CD4-positive, CD25-positive, alpha-beta regulatory T cell (primary cell): ENCODE data around the gene CLTCL1. TPM values are rescaled to one million over a fixed set of nuclear protein-coding genes. Genes with fewer than 3 reads are reported as not detected.

Experiments
- ATAC-seq, 2 donors: fragments of 150-1000 bp; cut with Tn5 transposase; one replicate each; pipeline ENCODE4 v1.10.0; 2021; ENCODE audit warnings: low read depth in 2 of 2, moderate number of reproducible peaks in 2 of 2, moderate library complexity in 1 of 2
- DNase-seq, 3 donors: peaks; one replicate each; pipeline versions ENCODE4 v3.0.0 to v3.0.0-alpha.2; 2012 to 2022; ENCODE audit warnings: mixed read lengths in 1 of 3
- H3K27ac ChIP-seq: one replicate; pipeline ENCODE4 v1.7.0; 2013; ENCODE audit warnings: mild to moderate bottlenecking, low read length; ENCODE audit not compliant: insufficient read depth, poor library complexity, severe bottlenecking
- H3K27me3 ChIP-seq: one replicate; pipeline ENCODE4 v1.7.0; 2013; ENCODE audit warnings: low read length; ENCODE audit not compliant: control insufficient read depth, insufficient read depth
- H3K36me3 ChIP-seq: one replicate; pipeline ENCODE4 v1.7.0; 2013; ENCODE audit warnings: mild to moderate bottlenecking, low read length, moderate library complexity; ENCODE audit not compliant: control insufficient read depth, insufficient read depth
- H3K4me1 ChIP-seq: 2 replicates; pipeline ENCODE4 v1.7.0; 2013; ENCODE audit warnings: mild to moderate bottlenecking, low read length; ENCODE audit not compliant: insufficient read depth, control insufficient read depth, poor library complexity, severe bottlenecking
- H3K4me3 ChIP-seq: one replicate; pipeline ENCODE4 v1.7.0; 2013; ENCODE audit warnings: low read depth, mild to moderate bottlenecking, low read length, moderate library complexity
- H3K9me3 ChIP-seq, 2 experiments: 1 replicate in 1 of 2; 2 replicates in 1 of 2; pipeline ENCODE4 v1.7.0; 2013; ENCODE audit warnings: low read length in 2 of 2, mild to moderate bottlenecking in 1 of 2, moderate library complexity in 1 of 2; ENCODE audit not compliant: control insufficient read depth in 2 of 2
- H3K27ac Mint-ChIP-seq, 3 donors: one replicate each; pipeline ENCODE4 v1.8.0; 2020 to 2022; ENCODE audit warnings: mild to moderate bottlenecking in 3 of 3, mixed read lengths in 3 of 3, moderate library complexity in 2 of 3
- H3K27me3 Mint-ChIP-seq: one replicate; pipeline ENCODE4 v1.8.0; 2022; ENCODE audit warnings: mild to moderate bottlenecking, mixed read lengths
- H3K36me3 Mint-ChIP-seq: one replicate; pipeline ENCODE4 v1.8.0; 2020; ENCODE audit warnings: mixed read lengths
- H3K4me1 Mint-ChIP-seq, 4 donors: one replicate each; pipeline ENCODE4 v1.8.0; 2020 to 2022; ENCODE audit warnings: mixed read lengths in 4 of 4, mild to moderate bottlenecking in 1 of 4
- H3K4me3 Mint-ChIP-seq, 4 donors: one replicate each; pipeline ENCODE4 v1.8.0; 2020 to 2022; ENCODE audit warnings: mild to moderate bottlenecking in 4 of 4, mixed read lengths in 4 of 4, moderate library complexity in 3 of 4
- H3K9me3 Mint-ChIP-seq, 7 donors: one replicate each; pipeline ENCODE4 v1.8.0; 2020 to 2022; ENCODE audit warnings: mixed read lengths in 7 of 7, mild to moderate bottlenecking in 3 of 7, moderate library complexity in 2 of 7
- polyA plus RNA-seq, 4 donors: library from polyadenylated mRNA; unstranded; fragments of 300-500 nt; fragmentation: Illumina TruSeq; gene quantifications; one replicate each; pipeline ENCODE4 v1.2.3, GENCODE V29; 2021
- total RNA-seq: library from RNA; stranded (reverse); gene quantifications from one replicate; pipeline ENCODE4 v1.2.3, GENCODE V29; 2022

Gene CLTCL1
- total and polyA plus RNA-seq, 5 donors from 2014 or later, result 0.20 to 0.55 (median 0.34) TPM

DNA sequence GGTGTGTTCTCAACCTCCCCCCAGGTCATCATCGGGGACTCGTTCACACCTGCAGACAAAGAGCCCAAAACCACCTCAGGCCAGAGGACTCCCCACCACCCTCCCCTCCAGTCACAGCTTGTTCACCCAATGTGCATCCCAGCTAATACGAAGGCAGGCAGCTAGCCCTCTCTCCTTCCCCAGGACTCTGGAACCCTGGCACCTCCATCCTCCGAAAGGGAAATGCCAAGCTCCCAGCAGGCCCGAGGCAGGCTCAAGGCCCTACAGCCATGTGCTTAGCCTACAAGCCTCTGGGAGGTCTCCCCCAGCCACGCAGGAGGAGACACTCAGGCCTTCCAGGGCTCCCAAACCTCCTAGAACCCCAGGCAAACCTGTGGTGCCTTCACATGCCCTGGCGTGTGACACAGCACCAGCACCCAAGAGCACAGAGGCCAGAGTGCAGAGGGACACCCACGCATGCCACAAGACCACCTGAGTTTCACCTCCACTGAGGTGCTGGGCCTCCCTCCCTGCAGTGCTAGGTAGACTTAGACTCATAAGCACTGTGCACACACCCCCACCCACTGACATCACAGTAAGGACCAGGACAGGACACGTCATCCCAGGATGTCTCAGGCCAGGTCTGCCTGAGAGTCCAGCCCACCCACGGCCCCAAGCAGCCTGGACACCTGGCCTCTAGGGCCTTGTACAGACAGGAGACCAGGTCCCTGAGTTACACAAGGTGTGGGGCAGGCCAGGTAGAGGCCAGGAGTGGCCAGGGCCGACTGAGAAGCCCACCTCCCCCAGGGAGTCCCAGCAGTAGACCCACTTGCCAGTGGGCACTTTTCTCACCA, 153.9 kb downstream of the CLTCL1 start:
- peak overlapping the region in 1 of 4 donors; percentile 35 for H3K4me3 Mint-ChIP-seq
- ATAC-seq (no peak), DNase-seq (no peak)
- Histone ChIP-seq H3K36me3 (peaks cover 88% of the 10 kb centered on the region), H3K4me3 (no peak overlapping the region), H3K27me3 (no peaks in the 10 kb centered on the region), H3K4me1 (no peaks in the 10 kb centered on the region), H3K27ac (no peak overlapping the region), H3K9me3 (no peaks in the 10 kb centered on the region)
- H3K27me3 Mint-ChIP-seq, result no peaks in the 10 kb centered on the region
- no peaks in the 10 kb centered on the region for H3K9me3 Mint-ChIP-seq
- H3K27ac Mint-ChIP-seq, result no peak overlapping the region
- peaks cover 26% of the 10 kb centered on the region for H3K36me3 Mint-ChIP-seq
- H3K4me1 Mint-ChIP-seq, result peaks cover 0 to 12% (median 5%) of the 10 kb centered on the region in 4 donors

DNA sequence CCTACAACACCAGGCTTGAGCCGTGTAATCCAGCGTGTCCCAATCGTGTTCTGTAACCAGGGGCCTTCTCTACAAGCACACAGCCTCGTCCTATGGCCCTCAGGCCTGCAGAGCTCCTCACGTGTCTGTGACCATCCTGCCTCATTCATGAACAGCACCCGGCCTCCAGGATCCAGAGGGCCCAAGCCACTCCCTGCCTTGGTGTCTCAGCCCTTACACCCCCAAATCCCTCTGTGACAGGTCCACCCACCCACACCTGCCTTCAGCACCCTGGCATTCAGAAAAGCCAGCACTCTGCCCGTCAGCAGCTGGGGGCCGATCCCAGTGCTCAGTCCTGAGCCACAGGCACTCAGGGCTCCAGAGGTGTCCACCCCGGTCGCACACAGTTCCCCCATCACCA, 154.6 kb downstream of the CLTCL1 start:
- peaks cover 86% of the 10 kb centered on the region for H3K36me3 ChIP-seq
- H3K4me3 Mint-ChIP-seq, result no peak overlapping the region
- H3K27me3 Mint-ChIP-seq, result no peaks in the 10 kb centered on the region
- H3K4me3 ChIP-seq, result no peak overlapping the region
- DNase-seq, result no peak
- no peak overlapping the region for H3K27ac Mint-ChIP-seq
- H3K4me1 Mint-ChIP-seq, result peaks cover 0 to 6% (median 5%) of the 10 kb centered on the region in 4 donors
- H3K27ac ChIP-seq, result no peak overlapping the region
- no peaks in the 10 kb centered on the region for H3K9me3 ChIP-seq
- H3K36me3 Mint-ChIP-seq, result peaks cover 26% of the 10 kb centered on the region
- H3K9me3 Mint-ChIP-seq, result no peaks in the 10 kb centered on the region
- no peak for ATAC-seq
- H3K27me3 ChIP-seq, result no peaks in the 10 kb centered on the region
- H3K4me1 ChIP-seq, result no peaks in the 10 kb centered on the region

GRCh38 chr22:19134874-19135273, 156.6 kb downstream of the CLTCL1 start:
- Mint-ChIP-seq H3K27me3 (no peaks in the 10 kb centered on the region), H3K4me1 (no peaks in the 10 kb centered on the region), H3K36me3 (peaks cover 24% of the 10 kb centered on the region), H3K4me3 (no peak overlapping the region), H3K9me3 (no peaks in the 10 kb centered on the region), H3K27ac (no peak overlapping the region)
- Histone ChIP-seq H3K27me3 (no peaks in the 10 kb centered on the region), H3K9me3 (no peaks in the 10 kb centered on the region), H3K27ac (no peak overlapping the region), H3K4me3 (no peak overlapping the region), H3K4me1 (no peaks in the 10 kb centered on the region), H3K36me3 (peaks cover 70% of the 10 kb centered on the region)
- ATAC-seq, result no peak
- no peak for DNase-seq

DNA sequence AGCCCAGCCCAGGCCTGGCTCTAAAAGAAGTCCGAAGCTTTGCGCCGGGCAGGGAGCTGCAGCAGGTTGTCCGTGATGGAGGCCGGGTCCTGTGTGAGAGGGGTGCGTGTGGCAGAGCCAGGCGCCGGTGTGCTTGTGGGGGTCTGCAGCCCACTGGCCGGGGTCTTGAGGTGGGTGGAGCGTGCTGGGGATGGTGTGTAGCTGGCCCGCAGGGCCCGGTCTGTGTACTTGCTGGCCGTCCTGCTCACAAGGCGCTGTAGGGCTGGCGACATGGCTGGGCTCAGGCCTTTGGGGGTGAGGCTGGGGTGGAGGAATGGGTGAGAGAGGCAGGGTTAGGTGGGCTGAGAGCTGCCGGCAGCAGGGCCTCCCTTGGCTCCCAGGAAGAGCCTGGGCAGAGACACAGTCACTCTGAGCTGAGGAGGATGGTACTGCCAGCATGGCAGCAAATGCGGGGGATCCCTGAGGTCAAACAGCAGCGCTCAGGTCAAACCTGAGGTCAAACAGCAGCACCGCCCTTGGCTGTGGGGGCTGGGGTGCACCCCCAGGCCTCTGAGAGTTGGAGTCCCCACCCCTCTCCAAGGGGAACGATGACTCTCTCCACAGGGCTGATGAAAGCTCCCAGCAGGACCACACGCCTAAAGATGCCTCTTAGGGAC, 157.2 kb downstream of the CLTCL1 start:
- H3K36me3 ChIP-seq, result peaks cover 65% of the 10 kb centered on the region
- H3K27ac ChIP-seq, result no peak overlapping the region
- H3K4me3 ChIP-seq, result no peak overlapping the region
- H3K9me3 ChIP-seq, result no peaks in the 10 kb centered on the region
- H3K4me1 ChIP-seq, result no peaks in the 10 kb centered on the region
- H3K4me3 Mint-ChIP-seq, result peak overlapping the region in 1 of 4 donors; percentile 61
- H3K27me3 ChIP-seq, result no peaks in the 10 kb centered on the region
- ATAC-seq (no peak), DNase-seq (no peak)
- peak overlapping the region in 1 of 3 donors; percentile 63 for H3K27ac Mint-ChIP-seq
- H3K9me3 Mint-ChIP-seq, result no peaks in the 10 kb centered on the region
- H3K36me3 Mint-ChIP-seq, result peaks cover 24% of the 10 kb centered on the region
- H3K4me1 Mint-ChIP-seq, result no peaks in the 10 kb centered on the region
- no peaks in the 10 kb centered on the region for H3K27me3 Mint-ChIP-seq

DNA sequence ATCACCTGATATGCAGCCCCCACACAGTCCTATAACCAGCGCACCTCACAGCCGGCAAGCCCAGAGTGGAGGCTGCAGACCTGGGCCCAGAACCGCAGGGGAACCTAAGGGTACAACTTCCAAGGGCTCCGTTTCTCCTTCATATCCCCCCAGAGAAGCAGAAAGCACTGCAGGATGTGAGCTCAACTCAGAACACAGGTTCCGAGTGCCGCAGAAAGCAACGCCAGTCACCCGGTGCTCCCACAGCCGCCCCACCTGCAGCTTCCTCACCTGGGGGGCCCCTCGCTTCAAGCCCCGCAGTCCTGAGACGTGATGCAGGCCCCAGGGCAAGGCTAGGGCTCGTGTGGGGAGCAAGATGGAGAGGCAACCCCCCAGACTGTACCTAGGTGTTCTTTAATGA, 158.0 kb downstream of the CLTCL1 start:
- no peaks in the 10 kb centered on the region for H3K4me1 ChIP-seq
- peaks cover 58% of the 10 kb centered on the region for H3K36me3 ChIP-seq
- peaks cover 21% of the 10 kb centered on the region for H3K36me3 Mint-ChIP-seq
- no peaks in the 10 kb centered on the region for H3K4me1 Mint-ChIP-seq
- no peak overlapping the region for H3K27ac ChIP-seq
- no peaks in the 10 kb centered on the region for H3K9me3 Mint-ChIP-seq
- no peaks in the 10 kb centered on the region for H3K27me3 Mint-ChIP-seq
- ATAC-seq (no peak), DNase-seq (no peak)
- no peaks in the 10 kb centered on the region for H3K9me3 ChIP-seq
- H3K27me3 ChIP-seq, result no peaks in the 10 kb centered on the region
- no peak overlapping the region for H3K4me3 ChIP-seq
- no peak overlapping the region for H3K27ac Mint-ChIP-seq
- no peak overlapping the region for H3K4me3 Mint-ChIP-seq

GRCh38 chr22:19132693-19133400, 158.7 kb downstream of the CLTCL1 start:
- H3K27ac Mint-ChIP-seq, result peak overlapping the region in 1 of 3 donors; percentile 79

GRCh38 chr22:19132153-19132552, 159.4 kb downstream of the CLTCL1 start:
- Histone ChIP-seq H3K27ac (no peak overlapping the region), H3K27me3 (no peaks in the 10 kb centered on the region), H3K9me3 (no peaks in the 10 kb centered on the region), H3K36me3 (peaks cover 45% of the 10 kb centered on the region), H3K4me3 (no peak overlapping the region), H3K4me1 (no peaks in the 10 kb centered on the region)
- Mint-ChIP-seq H3K27me3 (no peaks in the 10 kb centered on the region), H3K9me3 (no peaks in the 10 kb centered on the region), H3K27ac (no peak overlapping the region), H3K4me3 (no peak overlapping the region), H3K4me1 (no peaks in the 10 kb centered on the region), H3K36me3 (peaks cover 21% of the 10 kb centered on the region)
- no peak for DNase-seq
- no peak for ATAC-seq

More at GRCh38 chr22:19132693-19133400, 158.7 kb downstream of the CLTCL1 start:
- Mint-ChIP-seq H3K9me3 (no peaks in the 10 kb centered on the region), H3K27me3 (no peaks in the 10 kb centered on the region), H3K36me3 (peaks cover 21% of the 10 kb centered on the region), H3K4me3 (no peak overlapping the region), H3K4me1 (no peaks in the 10 kb centered on the region)
- DNase-seq (no peak), ATAC-seq (no peak)
- no peak overlapping the region for H3K27ac ChIP-seq
- H3K36me3 ChIP-seq, result peaks cover 52% of the 10 kb centered on the region
- H3K9me3 ChIP-seq, result no peaks in the 10 kb centered on the region
- no peak overlapping the region for H3K4me3 ChIP-seq
- no peaks in the 10 kb centered on the region for H3K4me1 ChIP-seq
- H3K27me3 ChIP-seq, result no peaks in the 10 kb centered on the region
